Embryonic facial prominence (tissue), 1 donor: ENCODE measurements around the gene CAMKK1.

Source experiments
- DNase-seq: peaks from one replicate; pipeline ENCODE4 v3.0.0-alpha.2; 2016; ENCODE audit errors: extremely low spot score

Gene CAMKK1

GRCh38 chr17:3893003-3893719, at the start of gene CAMKK1:
Gene CAMKK1 (minus strand): TSS chr17:3893053. CDS start chr17:3885687, 7,366 bp downstream.
- no peak for DNase-seq

GRCh38 chr17:3940965-3941698, 48.3 kb upstream of the CAMKK1 start:
- DNase-seq: no peak

DNA sequence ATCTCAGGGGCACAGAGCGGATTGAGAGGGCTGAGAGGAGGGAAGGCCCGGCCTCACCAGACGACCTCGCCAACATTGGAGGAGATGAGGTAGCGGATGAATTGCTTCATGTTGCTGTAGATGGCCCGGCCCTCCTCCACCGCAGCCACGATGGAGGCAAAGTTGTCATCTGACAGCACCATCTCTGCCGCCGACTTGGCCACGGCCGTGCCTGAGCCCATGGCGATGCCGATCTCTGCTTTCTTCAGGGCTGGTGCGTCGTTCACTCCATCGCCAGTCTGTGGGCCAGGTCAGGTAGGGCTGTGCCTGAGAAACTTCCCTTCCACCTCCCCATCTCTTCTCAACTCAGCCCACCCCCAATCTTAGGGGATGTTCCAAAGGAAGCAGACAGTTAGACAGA, 44.5 kb upstream of the CAMKK1 start:
- no peak for DNase-seq

- DNase-seq: no peak
Measured at GRCh38 chr17:3935825-3936355, 43.0 kb upstream of the CAMKK1 start.

- DNase-seq: peak; percentile 33
Measured at GRCh38 chr17:3935140-3935542, 42.3 kb upstream of the CAMKK1 start.

GRCh38 chr17:3929764-3930163, 36.9 kb upstream of the CAMKK1 start:
- no peak for DNase-seq

GRCh38 chr17:3929181-3929580, 36.3 kb upstream of the CAMKK1 start:
- no peak for DNase-seq

GRCh38 chr17:3928406-3928805, 35.6 kb upstream of the CAMKK1 start:
- DNase-seq: no peak

DNA sequence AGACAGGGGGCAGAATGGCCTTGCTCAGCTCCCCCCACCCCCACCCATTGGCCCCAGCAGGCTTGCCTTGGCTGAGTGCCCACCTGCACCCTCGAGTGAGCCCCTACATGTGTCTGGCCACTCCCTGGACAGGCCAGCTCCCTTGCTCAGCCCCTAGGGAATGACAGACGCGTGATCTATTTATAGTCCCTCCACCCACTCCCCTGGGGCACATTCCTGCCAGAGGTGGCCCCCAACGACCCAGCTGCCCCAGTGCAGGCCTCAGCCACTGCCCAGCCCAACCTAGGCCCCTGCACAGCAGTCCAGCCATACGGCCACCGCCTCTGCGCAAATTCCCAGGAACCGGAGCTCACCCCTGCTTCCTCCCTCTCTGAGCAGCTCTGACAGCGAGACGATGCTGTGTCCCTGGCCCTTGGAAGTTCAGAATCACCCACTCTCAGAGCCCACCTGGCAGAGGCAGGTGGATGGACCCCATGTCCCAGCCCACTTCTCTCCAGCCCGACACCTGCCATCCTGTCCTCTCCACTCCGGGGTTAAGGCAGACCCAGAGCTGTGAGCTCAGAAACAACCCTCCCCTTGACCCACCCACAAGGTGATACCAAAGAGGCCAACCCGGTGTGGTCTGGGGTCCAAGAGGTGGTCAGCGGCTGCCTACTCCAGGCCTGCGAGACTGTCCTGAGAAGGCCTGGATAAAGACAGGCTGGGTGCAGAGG, 34.9 kb upstream of the CAMKK1 start:
- DNase-seq: no peak

GRCh38 chr17:3926860-3927627, 34.2 kb upstream of the CAMKK1 start:
- DNase-seq: no peak

DNA sequence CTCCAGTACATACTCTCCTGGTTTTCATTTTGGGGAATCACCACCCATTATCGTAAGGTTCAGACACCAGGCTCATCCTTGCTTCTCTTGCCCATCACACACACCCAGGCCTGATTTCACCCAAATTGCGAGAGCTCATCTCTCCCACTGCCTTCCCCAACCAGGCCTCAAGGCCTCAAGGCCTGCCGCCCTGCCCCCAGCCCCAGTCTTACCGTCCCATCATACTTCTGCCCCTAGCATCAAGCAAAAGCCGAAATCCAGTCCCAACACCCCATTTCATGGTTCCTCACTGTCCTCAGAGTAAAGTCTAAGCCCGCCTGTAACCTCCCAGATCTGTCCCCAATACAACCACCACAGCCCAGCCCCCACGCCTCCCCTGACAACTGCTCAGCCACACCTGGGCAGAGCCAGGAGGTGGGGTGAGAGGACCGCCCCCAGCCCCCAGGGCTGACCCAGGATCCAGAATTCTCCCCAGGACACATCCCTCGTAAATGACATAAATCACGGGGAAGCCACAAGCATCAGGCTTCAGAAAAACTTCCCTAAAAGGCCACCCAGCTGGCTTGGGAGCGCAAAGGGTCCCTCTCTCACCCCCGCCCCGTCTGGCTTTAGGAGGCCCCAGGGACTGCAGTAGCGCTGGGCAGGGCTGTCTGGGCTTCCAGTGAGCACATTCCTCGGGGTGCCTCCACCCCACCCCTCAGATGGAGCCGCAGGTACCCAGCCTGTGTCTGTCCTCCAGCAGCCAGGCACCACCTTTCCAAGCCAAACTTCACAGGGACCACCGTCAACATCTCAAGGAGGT, 33.0 kb upstream of the CAMKK1 start:
- no peak for DNase-seq

DNA sequence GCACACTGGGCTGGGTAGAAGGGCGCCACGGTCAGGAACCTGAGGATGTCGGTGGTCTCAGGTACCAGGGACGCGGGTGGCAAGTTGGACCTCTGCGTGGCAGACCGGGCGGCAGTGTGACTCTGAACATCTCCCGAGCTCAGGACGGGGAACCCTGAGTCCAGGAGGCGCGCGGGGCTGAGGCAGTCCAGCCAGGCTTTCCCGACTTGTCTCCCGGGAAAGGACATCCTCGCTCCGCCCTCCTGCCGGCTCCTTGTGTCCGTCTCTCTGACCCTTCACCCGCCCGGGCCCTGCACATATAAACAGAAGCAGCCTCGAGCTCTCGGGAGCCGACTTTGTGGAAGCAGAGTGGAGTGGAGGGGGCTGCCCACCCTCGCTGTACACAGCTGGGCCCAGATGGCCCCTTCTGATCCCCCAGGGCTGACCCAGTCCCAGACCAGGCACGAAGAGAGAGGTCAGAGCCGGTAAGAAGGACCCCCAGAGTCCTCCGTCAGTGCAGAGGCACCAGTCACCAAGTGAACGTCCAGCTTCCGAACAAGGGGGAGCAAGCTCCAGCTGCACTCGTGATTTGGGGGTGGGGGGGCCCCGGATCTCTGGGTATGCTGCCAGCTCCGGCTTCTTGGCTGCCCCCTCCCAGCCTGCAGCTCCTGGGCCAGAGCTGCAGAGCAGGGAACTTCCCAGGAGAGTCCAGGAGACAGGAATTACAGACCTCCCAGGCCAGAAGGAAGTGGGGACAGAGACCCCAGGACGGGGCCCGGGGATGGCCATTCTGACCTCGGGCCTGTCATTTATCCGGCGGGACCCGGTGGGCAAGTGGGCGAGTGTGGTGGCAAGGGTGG, 31.9 kb upstream of the CAMKK1 start:
- no peak for DNase-seq

DNA sequence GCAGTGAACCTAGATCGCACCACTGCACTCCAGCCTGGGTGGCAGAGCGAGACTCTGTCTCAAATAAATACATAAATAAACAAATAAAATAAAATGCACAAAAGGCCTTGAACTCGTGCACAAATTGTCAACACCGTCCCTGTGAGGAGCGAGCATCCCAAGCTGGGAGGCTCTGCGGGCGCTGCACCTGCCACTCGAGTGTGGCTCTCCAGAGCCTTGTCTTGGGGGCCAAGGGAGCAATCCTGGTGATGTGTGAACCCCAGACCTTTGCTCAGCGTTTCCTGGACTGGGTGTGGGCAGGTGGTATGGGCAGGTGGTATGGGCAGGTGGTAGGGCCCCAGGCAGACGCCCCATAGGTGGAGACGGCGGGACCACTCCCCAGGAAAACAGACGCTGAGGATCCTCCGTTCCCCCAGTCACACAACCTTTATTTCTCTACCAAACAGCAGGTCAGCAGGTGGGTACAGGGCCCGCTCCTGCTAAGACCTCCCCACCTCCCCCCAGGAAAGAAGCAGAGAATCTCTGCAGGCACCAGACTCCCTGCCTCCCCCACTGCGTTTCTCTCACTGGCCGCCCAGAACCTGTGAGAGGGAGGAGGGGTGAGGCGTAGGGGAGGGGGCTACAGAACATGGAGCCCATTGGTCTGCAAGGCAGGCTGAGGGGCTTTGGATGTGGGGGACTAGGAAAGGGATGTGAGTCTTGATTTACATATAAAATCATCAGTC, 30.8 kb upstream of the CAMKK1 start:
- DNase-seq: no peak

GRCh38 chr17:3922765-3923164, 29.9 kb upstream of the CAMKK1 start:
- no peak for DNase-seq

- DNase-seq: no peak
Measured at GRCh38 chr17:3921502-3922319, 28.9 kb upstream of the CAMKK1 start.

GRCh38 chr17:3921006-3921405, 28.2 kb upstream of the CAMKK1 start:
- no peak for DNase-seq

DNA sequence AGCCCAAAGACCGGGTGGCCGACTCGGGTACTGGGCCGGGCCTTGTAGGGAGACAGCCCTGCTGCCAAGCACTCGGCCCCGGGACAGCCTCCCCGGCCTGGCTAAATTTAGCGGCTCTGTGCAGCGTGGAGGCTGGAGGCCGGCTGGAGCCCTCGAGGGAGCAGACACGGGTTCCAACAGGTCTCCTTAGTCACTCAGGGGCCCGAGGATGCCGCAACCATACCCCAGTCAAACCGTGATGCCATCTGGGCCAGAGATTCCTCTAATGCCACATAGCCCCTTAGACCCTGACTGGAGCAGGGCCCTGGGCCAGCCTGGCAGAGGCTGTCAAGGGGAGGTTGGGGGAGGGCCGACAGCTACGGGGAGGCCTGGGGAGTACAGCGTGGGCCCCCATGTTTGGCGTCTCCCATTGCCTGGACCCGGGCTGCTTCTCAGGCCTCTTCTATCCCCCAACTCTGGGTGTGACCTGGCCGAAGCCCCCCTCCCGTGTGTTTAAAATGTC, 26.3 kb upstream of the CAMKK1 start:
- DNase-seq: no peak
